HEK293 (cell line): ENCODE results near the gene ABCA1.

ENCODE experiments used
- CTCF ChIA-PET: fragments of 350-600 bp; formaldehyde crosslinking; extraction: SDS; loops from one replicate; lab custom pipeline; 2021; ENCODE audit warnings: antibody characterized with exemption; lab: Yijun Ruan, JAX
- POLR2A ChIA-PET: fragments of 300-600 bp; formaldehyde crosslinking; extraction: SDS; loops from one replicate; lab custom pipeline; 2020; ENCODE audit warnings: antibody characterized with exemption, inconsistent platforms; lab: Yijun Ruan, JAX
- H3K27ac ChIP-seq: fragments of 200-500 bp; sonication (Bioruptor generic); 2 replicates; pipeline ENCODE4 v1.5.1; 2014; ENCODE audit warnings: low read depth, low read length, control low read depth, inconsistent platforms; ENCODE audit errors: extremely low read depth
- H3K36me3 ChIP-seq, 2 experiments: fragments of 200-500 bp in 1 of 2; sonication (Bioruptor generic) in 1 of 2; 1 replicate in 1 of 2; 2 replicates in 1 of 2; pipeline ENCODE4 v1.5.1; 2014 to 2017; ENCODE audit warnings: inconsistent platforms in 2 of 2, low read length in 2 of 2; ENCODE audit not compliant: control insufficient read depth in 2 of 2, insufficient read depth in 1 of 2
- H3K4me1 ChIP-seq: fragments of 200-500 bp; sonication (Bioruptor generic); 2 replicates; pipeline ENCODE4 v1.5.1; 2014; ENCODE audit warnings: mild to moderate bottlenecking, low read length, inconsistent platforms; ENCODE audit not compliant: control insufficient read depth, insufficient read depth
- H3K4me3 ChIP-seq: 2 replicates; pipeline ENCODE4 v1.5.1; 2011; ENCODE audit warnings: low read depth, mild to moderate bottlenecking, control low read depth, low read length, moderate library complexity
- H3K9me3 ChIP-seq: fragments of 200-500 bp; sonication (Bioruptor generic); 2 replicates; pipeline ENCODE4 v1.5.1; 2014; ENCODE audit warnings: low read depth, low read length, inconsistent platforms; ENCODE audit not compliant: control insufficient read depth, insufficient read depth
- GLIS1 ChIP-seq: fragments of 450-650 bp; formaldehyde crosslinking; IDR thresholded peaks from 2 replicates; pipeline ENCODE4 v1.5.1; 2016; ENCODE audit warnings: missing biosample characterization, missing genetic modification characterization
- KLF1 ChIP-seq: fragments of 450-650 bp; formaldehyde crosslinking; IDR thresholded peaks from 2 replicates; pipeline ENCODE4 v1.5.1; 2016; ENCODE audit warnings: missing biosample characterization, missing genetic modification characterization
- PRDM1 ChIP-seq: fragments of 450-650 bp; formaldehyde crosslinking; IDR thresholded peaks from 2 replicates; pipeline ENCODE4; 2016; ENCODE audit warnings: missing biosample characterization, missing genetic modification characterization
- ZBTB21 ChIP-seq: fragments of 450-650 bp; formaldehyde crosslinking; IDR thresholded peaks from 2 replicates; pipeline ENCODE4 v1.5.1; 2017; ENCODE audit warnings: missing biosample characterization, missing genetic modification characterization
- ZBTB49 ChIP-seq: fragments of 450-650 bp; formaldehyde crosslinking; IDR thresholded peaks from 2 replicates; pipeline ENCODE4 v1.5.1; 2016; ENCODE audit warnings: missing biosample characterization, missing genetic modification characterization, low read depth
- ZFP3 ChIP-seq: fragments of 450-650 bp; formaldehyde crosslinking; IDR thresholded peaks from 2 replicates; pipeline ENCODE4 v1.5.1; 2016; ENCODE audit warnings: low read depth, missing biosample characterization, missing genetic modification characterization
- ZNF140 ChIP-seq: fragments of 450-650 bp; formaldehyde crosslinking; IDR thresholded peaks from 2 replicates; pipeline ENCODE4 v1.5.1; 2016; ENCODE audit warnings: missing biosample characterization, missing genetic modification characterization
- ZNF423 ChIP-seq: fragments of 450-650 bp; formaldehyde crosslinking; IDR thresholded peaks from 2 replicates; pipeline ENCODE4 v1.5.1; 2016; ENCODE audit warnings: missing biosample characterization, missing genetic modification characterization
- ZNF530 ChIP-seq: fragments of 450-650 bp; formaldehyde crosslinking; IDR thresholded peaks from 2 replicates; pipeline ENCODE4 v1.5.1; 2016; ENCODE audit warnings: low read depth, missing biosample characterization, missing genetic modification characterization
- ZNF555 ChIP-seq: fragments of 450-650 bp; formaldehyde crosslinking; conservative IDR thresholded peaks from 2 replicates; pipeline ENCODE4 v1.5.1; 2017; ENCODE audit warnings: missing biosample characterization, mild to moderate bottlenecking, missing genetic modification characterization, inconsistent platforms
- ZNF571 ChIP-seq: fragments of 450-650 bp; formaldehyde crosslinking; IDR thresholded peaks from 2 replicates; pipeline ENCODE4 v1.5.0; 2017; ENCODE audit warnings: missing biosample characterization, missing genetic modification characterization
- ZNF596 ChIP-seq: fragments of 450-650 bp; IDR thresholded peaks from 2 replicates; pipeline ENCODE4 v1.5.0; 2018; ENCODE audit warnings: missing biosample characterization, mild to moderate bottlenecking, missing genetic modification characterization, moderate library complexity
- ZNF624 ChIP-seq: fragments of 450-650 bp; formaldehyde crosslinking; IDR thresholded peaks from 2 replicates; pipeline ENCODE4 v1.5.1; 2017; ENCODE audit warnings: missing biosample characterization, missing genetic modification characterization
- ZNF76 ChIP-seq: fragments of 450-650 bp; formaldehyde crosslinking; IDR thresholded peaks from 2 replicates; pipeline ENCODE4; 2016; ENCODE audit warnings: low read depth, missing biosample characterization, missing genetic modification characterization, borderline replicate concordance
- ZSCAN18 ChIP-seq: fragments of 450-650 bp; formaldehyde crosslinking; IDR thresholded peaks from 2 replicates; pipeline ENCODE4 v1.5.1; 2016; ENCODE audit warnings: missing biosample characterization, missing genetic modification characterization

ABCA1 gene

GRCh38 chr9:104882566-104882965 lies 45.4 kb downstream of the ABCA1 start:
- Histone ChIP-seq H3K4me1 (no peaks in the 10 kb centered on the region), H3K27ac (no peak overlapping the region), H3K36me3 (no peaks in the 10 kb centered on the region), H3K4me3 (no peak overlapping the region), H3K9me3 (no peaks in the 10 kb centered on the region)
- POLR2A ChIA-PET: no interaction called here
- TF ChIP-seq GLIS1: peak; percentile 35; the same call in 1 of the 2 replicates
- TF ChIP-seq ZNF140 (tag by site-specific recombination): no peak
- peak; percentile 72; the same call in 1 of the 2 replicates for TF ChIP-seq PRDM1
- CTCF ChIA-PET: interaction anchor here (0.6 kb wide), 2 partner anchors 20 to 478 kb away, joined by 3 to 5 read pairs; no protein-coding TSS in a partner anchor

- CTCF ChIA-PET: interaction anchor here (0.6 kb wide), 1 partner anchor 478 kb away, joined by 5 read pairs; no protein-coding TSS in a partner anchor
- Histone ChIP-seq H3K9me3 (no peaks in the 10 kb centered on the region), H3K4me1 (no peaks in the 10 kb centered on the region), H3K36me3 (no peaks in the 10 kb centered on the region), H3K27ac (no peak overlapping the region), H3K4me3 (no peak overlapping the region)
- no peak for TF ChIP-seq ZSCAN18 (tag by site-specific recombination)
- no peak for TF ChIP-seq ZBTB21 (tag by site-specific recombination)
- TF ChIP-seq ZNF555: no peak
- TF ChIP-seq ZFP3 (tag by site-specific recombination): no peak
- TF ChIP-seq ZBTB49 (tag by site-specific recombination): no peak
- no peak for TF ChIP-seq ZNF530
- TF ChIP-seq ZNF596: no peak
- no peak for TF ChIP-seq PRDM1
- TF ChIP-seq ZNF571 (tag by site-specific recombination): no peak
- POLR2A ChIA-PET: no interaction called here
Measured at GRCh38 chr9:104882086-104882485, 45.9 kb downstream of the ABCA1 start.

- no peak overlapping the region for H3K27ac ChIP-seq
- H3K4me3 ChIP-seq: no peak overlapping the region
- ChIA-PET POLR2A (no interaction called here), CTCF (no interaction called here)
- TF ChIP-seq ZNF624 (tag by site-specific recombination): no peak
- peak; percentile 53 for TF ChIP-seq KLF1
- H3K9me3 ChIP-seq: no peaks in the 10 kb centered on the region
- H3K36me3 ChIP-seq: no peaks in the 10 kb centered on the region
- H3K4me1 ChIP-seq: no peaks in the 10 kb centered on the region
Measured at GRCh38 chr9:104879555-104880309, 48.2 kb downstream of the ABCA1 start.

GRCh38 chr9:104876587-104876986 lies 51.4 kb downstream of the ABCA1 start:
- no peak overlapping the region for H3K27ac ChIP-seq
- no peaks in the 10 kb centered on the region for H3K4me1 ChIP-seq
- POLR2A ChIA-PET: no interaction called here
- H3K36me3 ChIP-seq: no peaks in the 10 kb centered on the region
- no peaks in the 10 kb centered on the region for H3K9me3 ChIP-seq
- H3K4me3 ChIP-seq: no peak overlapping the region
- CTCF ChIA-PET: interaction anchor here (0.6 to 1.2 kb wide), 3 partner anchors 13 to 535 kb away, joined by 3 to 4 read pairs (median 3); no protein-coding TSS in a partner anchor
- TF ChIP-seq ZNF423 (tag by site-specific recombination) (no peak), ZNF76 (tag by site-specific recombination) (no peak)
